Ovary (tissue), 9 donors: Measurements from ENCODE around the gene PRKACB. TPM values are rescaled to one million over a fixed set of nuclear protein-coding genes. Genes with fewer than 3 reads are reported as not detected.

Experiments used
- DNase-seq, 5 donors: peaks; one replicate each; pipeline ENCODE4 v3.0.0-alpha.2; 2019 to 2020
- H3K27ac ChIP-seq, 2 donors: fragments of 200-600 bp; one replicate each; pipeline versions ENCODE4 v1.5.1 to v1.8.0; 2019 to 2022
- H3K27me3 ChIP-seq: fragments of 200-600 bp; one replicate; pipeline ENCODE4 v1.8.0; 2022
- H3K36me3 ChIP-seq: fragments of 200-600 bp; sonication (generic); one replicate; pipeline ENCODE4 v1.5.1; 2019
- H3K4me1 ChIP-seq: one replicate; pipeline ENCODE4 v1.8.1; 2013; ENCODE audit warnings: mild to moderate bottlenecking, moderate library complexity; ENCODE audit not compliant: insufficient read depth
- H3K4me3 ChIP-seq: fragments of 200-600 bp; sonication (generic); one replicate; pipeline ENCODE4 v1.5.1; 2017
- H3K9me3 ChIP-seq, 2 donors: fragments of 200-600 bp in 1 of 2; sonication (generic) in 1 of 2; one replicate each; pipeline versions ENCODE4 v1.5.1 to v1.8.1; 2013 to 2019; ENCODE audit warnings: mild to moderate bottlenecking in 1 of 2, moderate library complexity in 1 of 2
- EP300 ChIP-seq: sonication (generic); formaldehyde crosslinking; IDR thresholded peaks from one replicate; pipeline ENCODE4 v1.6.1; 2017; ENCODE audit warnings: antibody characterized with exemption
- POLR2A ChIP-seq: fragments of 450-650 bp; IDR thresholded peaks from one replicate; pipeline ENCODE4 v1.6.1; 2017; ENCODE audit warnings: antibody characterized with exemption, mild to moderate bottlenecking, moderate library complexity
- WGBS, 3 donors: extraction: QIAGEN DNeasy Blood & Tissue Kit in 1 of 3; methylation state at CpG; one replicate each; pipeline versions ENCODE4 v1.1.5 to v1.1.7; 2013 to 2017; 5-methylcytosine and 5-hydroxymethylcytosine counted together
- intact Hi-C, 4 donors: fragments of 100-400 bp; cut with DNase I; formaldehyde crosslinking; loops; one replicate each; pipeline versions ENCODE4 v1.11.0 to v1.15.1; 2022 to 2023
- polyA plus RNA-seq, 2 donors: library from polyadenylated mRNA; stranded (reverse); fragments of 200-250 nt in 1 of 2; fragments of 350-450 nt in 1 of 2; fragmentation: Illumina TruSeq in 1 of 2; extraction: RNeasy Lipid Tissue Mini Kit (QIAGEN cat#74804) in 1 of 2; gene quantifications; one replicate each; pipeline ENCODE4 v1.2.3, GENCODE V29; 2013 to 2014
- total RNA-seq, 7 donors: library from RNA; depleted of rRNA in 2 of 7; stranded (reverse); fragments of >200 nt in 2 of 7; fragmentation: NEBNext Ultra II Directional in 3 of 7; extraction: Animal tissue kit (Norgen Biotek cat#: 25700) in 3 of 7; gene quantifications; one replicate each; pipeline versions ENCODE4 v1.1.0 to v1.2.4, GENCODE V29; 2016 to 2023
- TF ChIP-seq, protein P1 (sequence below), 3 donors: fragments of 450-650 bp in 2 of 3; fragments of 200-600 bp in 1 of 3; IDR thresholded peaks; one replicate each; pipeline versions ENCODE4 v1.5.1 to v1.8.0; 2016 to 2022; ENCODE audit warnings: antibody characterized with exemption in 3 of 3, mild to moderate bottlenecking in 1 of 3
- donor health status: DM: no; HTN: no; CAD: no; lungs with moderate emphysema.
- donor health status: DM: no; HTN: no; CAD: no.
- donor health status: Bipolar disorder and iron deficiency.
- donor health status: DM: yes; HTN: yes; CAD: no.
- donor health status: DM: no; HTN: no; CAD: no.
- donor health status: DM: yes; HTN: yes; CAD: no.

Gene PRKACB
- total and polyA plus RNA-seq, 9 donors: 10.3 to 41.9 (median 26.1) TPM

- intact Hi-C loops: no loop called here
- no peak for TF ChIP-seq POLR2A
- TF ChIP-seq, protein P1, sequence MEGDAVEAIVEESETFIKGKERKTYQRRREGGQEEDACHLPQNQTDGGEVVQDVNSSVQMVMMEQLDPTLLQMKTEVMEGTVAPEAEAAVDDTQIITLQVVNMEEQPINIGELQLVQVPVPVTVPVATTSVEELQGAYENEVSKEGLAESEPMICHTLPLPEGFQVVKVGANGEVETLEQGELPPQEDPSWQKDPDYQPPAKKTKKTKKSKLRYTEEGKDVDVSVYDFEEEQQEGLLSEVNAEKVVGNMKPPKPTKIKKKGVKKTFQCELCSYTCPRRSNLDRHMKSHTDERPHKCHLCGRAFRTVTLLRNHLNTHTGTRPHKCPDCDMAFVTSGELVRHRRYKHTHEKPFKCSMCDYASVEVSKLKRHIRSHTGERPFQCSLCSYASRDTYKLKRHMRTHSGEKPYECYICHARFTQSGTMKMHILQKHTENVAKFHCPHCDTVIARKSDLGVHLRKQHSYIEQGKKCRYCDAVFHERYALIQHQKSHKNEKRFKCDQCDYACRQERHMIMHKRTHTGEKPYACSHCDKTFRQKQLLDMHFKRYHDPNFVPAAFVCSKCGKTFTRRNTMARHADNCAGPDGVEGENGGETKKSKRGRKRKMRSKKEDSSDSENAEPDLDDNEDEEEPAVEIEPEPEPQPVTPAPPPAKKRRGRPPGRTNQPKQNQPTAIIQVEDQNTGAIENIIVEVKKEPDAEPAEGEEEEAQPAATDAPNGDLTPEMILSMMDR (IDR thresholded peaks at IDR 0.05): no peak
- TF ChIP-seq EP300: no peak
- 0 to 3% (median 0%) methylated on average over 1 of the region's 1 CpG for WGBS, 3 donors
- Histone ChIP-seq H3K9me3 (no peaks in the 10 kb centered on the region), H3K36me3 (no peaks in the 10 kb centered on the region), H3K4me1 (no peaks in the 10 kb centered on the region), H3K4me3 (no peak overlapping the region), H3K27ac (no peak overlapping the region), H3K27me3 (no peaks in the 10 kb centered on the region)
- no peak for DNase-seq
Observed at GRCh38 chr1:84266748-84267147, 122.7 kb downstream of the PRKACB start.

- Histone ChIP-seq H3K9me3 (no peaks in the 10 kb centered on the region), H3K36me3 (no peaks in the 10 kb centered on the region), H3K27ac (no peak overlapping the region), H3K4me3 (no peak overlapping the region), H3K27me3 (no peaks in the 10 kb centered on the region), H3K4me1 (no peaks in the 10 kb centered on the region)
- DNase-seq: no peak
- no peak for TF ChIP-seq POLR2A
- TF ChIP-seq, protein P1 (IDR thresholded peaks at IDR 0.05): no peak
- no peak for TF ChIP-seq EP300
- intact Hi-C loops: no loop called here
Observed at GRCh38 chr1:84267476-84267875, 123.4 kb downstream of the PRKACB start.

- intact Hi-C loops: no loop called here
- Histone ChIP-seq H3K4me1 (no peaks in the 10 kb centered on the region), H3K36me3 (no peaks in the 10 kb centered on the region), H3K27ac (no peak overlapping the region), H3K27me3 (no peaks in the 10 kb centered on the region), H3K9me3 (no peaks in the 10 kb centered on the region), H3K4me3 (no peak overlapping the region)
- no peak for DNase-seq
- WGBS, 3 donors: 90 to 98% (median 92%) methylated on average over 1 of the region's 1 CpG
- TF ChIP-seq POLR2A: no peak
- TF ChIP-seq, protein P1 (IDR thresholded peaks at IDR 0.05): no peak
- no peak for TF ChIP-seq EP300
Observed at GRCh38 chr1:84268346-84268745, 124.3 kb downstream of the PRKACB start.

GRCh38 chr1:84269306-84269705 is 125.2 kb downstream of the PRKACB start:
- TF ChIP-seq EP300: no peak
- TF ChIP-seq, protein P1 (IDR thresholded peaks at IDR 0.05): no peak
- TF ChIP-seq POLR2A: no peak
- H3K4me3 ChIP-seq: no peak overlapping the region
- 23 to 48% (median 25%) methylated on average over 2 of the region's 2 CpGs for WGBS, 3 donors

More at GRCh38 chr1:84269306-84269705, 125.2 kb downstream of the PRKACB start:
- intact Hi-C loops: no loop called here
- H3K36me3 ChIP-seq: no peaks in the 10 kb centered on the region
- no peaks in the 10 kb centered on the region for H3K4me1 ChIP-seq
- no peak for DNase-seq
- no peaks in the 10 kb centered on the region for H3K27me3 ChIP-seq
- no peaks in the 10 kb centered on the region for H3K9me3 ChIP-seq
- no peak overlapping the region for H3K27ac ChIP-seq
